ENCODE data around the gene PXYLP1. TPM values are rescaled to one million over a fixed set of nuclear protein-coding genes. Genes with fewer than 3 reads are reported as not detected.

PXYLP1 gene
- total and polyA plus RNA-seq, 2 donors (not counting 1 experiment from before 2014, with no cell fraction given) = 1.4 to 4.5 TPM

DNA sequence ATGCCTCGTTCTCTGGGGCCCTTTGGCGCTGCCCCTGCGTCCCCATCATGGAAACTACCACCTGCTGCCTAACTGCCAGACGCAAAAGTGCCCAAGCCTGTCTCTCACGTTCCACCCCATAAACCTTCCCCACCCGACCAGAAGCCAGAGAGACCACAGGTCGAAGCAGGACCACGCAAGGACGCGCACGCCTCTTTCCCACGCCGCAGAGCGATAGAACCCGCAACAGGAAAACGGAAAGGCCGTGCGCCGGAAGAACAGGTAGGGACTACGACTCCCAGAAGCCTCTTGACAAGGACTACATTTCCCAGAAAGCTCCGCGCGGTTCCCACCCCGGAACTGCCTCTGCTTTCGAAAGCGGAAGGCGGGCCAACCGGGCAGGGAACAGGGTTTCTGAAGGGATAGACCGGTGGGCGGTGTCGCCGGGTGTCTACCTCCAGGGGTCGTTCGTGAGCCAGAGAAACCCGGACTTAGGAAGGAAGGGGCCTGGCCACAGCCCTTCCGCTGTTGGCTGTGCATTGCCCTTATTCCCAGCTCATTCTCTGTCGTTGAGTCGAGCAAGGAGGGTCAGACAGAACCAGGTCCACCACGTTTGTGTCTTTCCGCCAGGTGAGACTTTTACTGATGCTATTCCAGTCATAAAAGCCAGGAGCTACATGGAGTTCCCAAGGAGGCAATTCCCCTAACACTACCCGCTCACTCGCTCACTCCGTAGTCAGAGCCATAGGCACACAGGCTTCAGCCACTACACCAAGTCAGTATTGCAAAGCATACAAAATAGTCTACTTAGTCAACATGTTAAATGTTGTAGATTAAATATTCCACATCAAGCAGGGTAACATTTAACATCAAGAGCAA, 80.1 kb downstream of the PXYLP1 start:
- CTCF ChIA-PET = interaction anchor here (0.7 to 19.3 kb wide), 23 partner anchors 9 to 564 kb away, joined by 3 to 404 read pairs (median 8); partner anchors contain the start of genes PXYLP1 and RASA2
- Histone ChIP-seq H3K27me3 (replicated peaks in 1 of 4; ENCODE audit: control extremely low read depth in 1 of 4, control insufficient read depth in 3 of 4, insufficient read depth in 4 of 4, low read length in 3 of 4) (no peaks in the 10 kb centered on the region), H3K4me2 (replicated peaks; ENCODE audit: low read depth, low read length, poor library complexity, severe bottlenecking) (peak overlapping the region; percentile 79), H3K4me1 (ENCODE audit: control insufficient read depth in 2 of 2, insufficient read depth in 2 of 2, low read length in 2 of 2) (peaks cover 15 to 17% of the 10 kb centered on the region in 2 donors), H3K27ac (ENCODE audit: low read length in 2 of 2) (peak overlapping the region; percentile 65 to 78), H3K4me3 (ENCODE audit: control extremely low read depth in 1 of 5, extremely low read depth in 1 of 5, insufficient read depth in 1 of 5, low read depth in 2 of 5, low read length in 4 of 5) (peak overlapping the region; percentile 71 to 96 (median 93)), H3K79me2 (ENCODE audit: control insufficient read depth, insufficient read depth, low read length) (peaks cover 11% of the 10 kb centered on the region), H3K9me3 (ENCODE audit: control extremely low read depth in 1 of 3, control insufficient read depth in 2 of 3, insufficient read depth in 1 of 3, low read length in 2 of 3) (no peaks in the 10 kb centered on the region), H3K9ac (ENCODE audit: low read length) (peak overlapping the region; percentile 69), H2AFZ (ENCODE audit: insufficient read depth, low read depth, low read length, poor library complexity, severe bottlenecking) (peak overlapping the region; percentile 96), H3K36me3 (replicated peaks in 1 of 2; ENCODE audit: control extremely low read depth in 1 of 2, control insufficient read depth in 1 of 2, extremely low read depth in 1 of 2, insufficient read depth in 2 of 2, low read length in 1 of 2) (no peaks in the 10 kb centered on the region), H4K20me1 (ENCODE audit: control insufficient read depth, insufficient read depth, low read length, poor library complexity, severe bottlenecking) (no peaks in the 10 kb centered on the region)
- intact Hi-C loops (cut with micrococcal nuclease) = loop anchor here (1.0 to 5.0 kb wide), 13 partner anchors 25 to 1691 kb away; partner anchors contain the start of genes ATP1B3, PXYLP1, RASA2 and RNF7
- H3K9me3 Mint-ChIP-seq (ENCODE audit: insufficient read depth) = peaks cover 2% of the 10 kb centered on the region
- POLR2A ChIA-PET = interaction anchor here (0.6 to 1.4 kb wide), 8 partner anchors 8 to 176 kb away, joined by 3 to 12 read pairs (median 4); partner anchors contain the start of gene PXYLP1
- peak overlapping the region; percentile 97 for H3K27ac Mint-ChIP-seq
- peak; percentile 97 for DNase-seq
- TF ChIP-seq, protein P1, sequence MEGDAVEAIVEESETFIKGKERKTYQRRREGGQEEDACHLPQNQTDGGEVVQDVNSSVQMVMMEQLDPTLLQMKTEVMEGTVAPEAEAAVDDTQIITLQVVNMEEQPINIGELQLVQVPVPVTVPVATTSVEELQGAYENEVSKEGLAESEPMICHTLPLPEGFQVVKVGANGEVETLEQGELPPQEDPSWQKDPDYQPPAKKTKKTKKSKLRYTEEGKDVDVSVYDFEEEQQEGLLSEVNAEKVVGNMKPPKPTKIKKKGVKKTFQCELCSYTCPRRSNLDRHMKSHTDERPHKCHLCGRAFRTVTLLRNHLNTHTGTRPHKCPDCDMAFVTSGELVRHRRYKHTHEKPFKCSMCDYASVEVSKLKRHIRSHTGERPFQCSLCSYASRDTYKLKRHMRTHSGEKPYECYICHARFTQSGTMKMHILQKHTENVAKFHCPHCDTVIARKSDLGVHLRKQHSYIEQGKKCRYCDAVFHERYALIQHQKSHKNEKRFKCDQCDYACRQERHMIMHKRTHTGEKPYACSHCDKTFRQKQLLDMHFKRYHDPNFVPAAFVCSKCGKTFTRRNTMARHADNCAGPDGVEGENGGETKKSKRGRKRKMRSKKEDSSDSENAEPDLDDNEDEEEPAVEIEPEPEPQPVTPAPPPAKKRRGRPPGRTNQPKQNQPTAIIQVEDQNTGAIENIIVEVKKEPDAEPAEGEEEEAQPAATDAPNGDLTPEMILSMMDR (IDR thresholded peaks at IDR 0.05) = peak; percentile 72
- TF ChIP-seq EZH2 (IDR thresholded peaks at IDR 0.05; ENCODE audit: borderline replicate concordance, insufficient read depth, low read depth, low read length, poor library complexity, severe bottlenecking) = no peak
- H3K4me1 Mint-ChIP-seq = peaks cover 23% of the 10 kb centered on the region
- H3K27me3 Mint-ChIP-seq = no peaks in the 10 kb centered on the region
- WGBS (ENCODE audit: insufficient coverage) = under 1% methylated on average over 40 of the region's 43 CpGs
- peak; percentile 98 for ATAC-seq (ENCODE audit: low read depth)
- H3K4me3 Mint-ChIP-seq = peak overlapping the region; percentile 98

Measured in B cell (primary cell).